ENCODE results near the gene NKAIN2.

The NKAIN2 gene

DNA sequence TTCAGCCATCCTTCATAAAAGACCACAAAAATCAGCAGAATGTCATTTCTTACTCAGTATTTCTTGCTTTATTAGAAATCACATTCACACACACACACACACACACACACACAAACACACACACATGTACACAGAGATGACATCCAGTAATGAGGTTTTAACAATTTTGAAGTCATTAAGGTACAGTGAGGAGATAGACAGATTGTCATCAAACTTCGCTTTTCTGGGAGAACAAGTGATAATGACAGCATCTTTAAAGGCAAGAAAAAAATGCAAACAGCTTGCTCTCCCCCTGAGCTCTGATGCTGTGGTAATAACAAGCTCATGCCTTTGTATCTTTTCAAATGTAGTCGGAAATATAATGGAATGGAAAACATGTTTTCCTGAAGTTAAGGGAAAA is 974.2 kb downstream of the NKAIN2 start:
- Histone ChIP-seq H3K9ac (ENCODE audit: low read depth in 1 of 2, low read length in 2 of 2) (no peak overlapping the region), H3K4me3 (ENCODE audit: low read depth in 1 of 2, low read length in 2 of 2) (no peak overlapping the region), H3K4me1 (ENCODE audit: control insufficient read depth in 1 of 2, insufficient read depth in 2 of 2, low read length in 2 of 2) (no peaks in the 10 kb centered on the region), H3K27me3 (ENCODE audit: control insufficient read depth in 1 of 2, insufficient read depth in 2 of 2, low read length in 2 of 2) (no peaks in the 10 kb centered on the region), H3K9me3 (ENCODE audit: control insufficient read depth in 1 of 2, low read length in 2 of 2) (no peaks in the 10 kb centered on the region), H3K36me3 (ENCODE audit: control insufficient read depth in 1 of 2, insufficient read depth in 2 of 2, low read length in 2 of 2) (no peaks in the 10 kb centered on the region), H3K27ac (ENCODE audit: low read depth, low read length) (no peak overlapping the region)

DNA sequence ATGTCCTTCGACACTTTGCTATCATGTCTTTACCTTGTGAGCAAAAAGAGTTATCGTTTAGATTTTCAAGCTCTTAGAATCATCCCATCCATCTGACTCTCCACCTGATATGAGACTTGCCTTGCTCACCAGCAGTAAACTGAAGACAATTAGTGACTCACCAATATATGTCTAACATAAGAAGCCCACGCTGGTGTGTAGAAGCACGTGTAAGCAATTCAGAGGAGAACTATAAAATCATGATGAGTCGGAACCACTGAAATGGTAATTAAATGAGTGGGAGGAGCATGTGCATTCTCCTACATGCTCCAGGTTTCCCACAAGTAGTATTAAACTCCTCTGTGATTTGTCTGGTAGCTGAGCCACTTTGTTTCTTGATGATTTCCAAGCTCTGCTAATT is 977.0 kb downstream of the NKAIN2 start:
- Histone ChIP-seq H3K4me1 (ENCODE audit: control insufficient read depth in 1 of 2, insufficient read depth in 2 of 2, low read length in 2 of 2) (no peaks in the 10 kb centered on the region), H3K9ac (ENCODE audit: low read depth in 1 of 2, low read length in 2 of 2) (no peak overlapping the region), H3K27ac (ENCODE audit: low read depth, low read length) (no peak overlapping the region), H3K27me3 (ENCODE audit: control insufficient read depth in 1 of 2, insufficient read depth in 2 of 2, low read length in 2 of 2) (no peaks in the 10 kb centered on the region), H3K36me3 (ENCODE audit: control insufficient read depth in 1 of 2, insufficient read depth in 2 of 2, low read length in 2 of 2) (no peaks in the 10 kb centered on the region), H3K4me3 (ENCODE audit: low read depth in 1 of 2, low read length in 2 of 2) (no peak overlapping the region), H3K9me3 (ENCODE audit: control insufficient read depth in 1 of 2, low read length in 2 of 2) (no peaks in the 10 kb centered on the region)

DNA sequence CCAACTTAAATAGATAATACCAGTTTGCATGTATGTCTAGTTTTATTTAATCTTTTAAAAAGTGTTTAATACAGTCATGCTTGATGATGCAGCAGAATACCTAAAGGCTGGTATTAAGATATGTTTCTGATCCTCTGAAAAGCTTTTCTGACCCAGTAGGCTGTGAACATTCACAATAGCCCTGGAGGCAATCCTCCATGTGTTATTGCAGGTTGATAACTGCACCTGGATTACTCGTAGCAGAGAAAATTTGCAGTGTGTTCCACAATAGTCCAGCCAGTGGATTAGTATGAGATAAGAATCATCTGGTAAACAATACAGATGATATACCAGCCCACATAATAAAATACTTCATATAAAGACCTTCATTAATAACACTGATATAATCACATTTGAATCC is 979.7 kb downstream of the NKAIN2 start:
- Histone ChIP-seq H3K27ac (ENCODE audit: low read depth, low read length) (no peak overlapping the region), H3K4me1 (ENCODE audit: control insufficient read depth in 1 of 2, insufficient read depth in 2 of 2, low read length in 2 of 2) (no peaks in the 10 kb centered on the region), H3K9ac (ENCODE audit: low read depth in 1 of 2, low read length in 2 of 2) (no peak overlapping the region), H3K36me3 (ENCODE audit: control insufficient read depth in 1 of 2, insufficient read depth in 2 of 2, low read length in 2 of 2) (no peaks in the 10 kb centered on the region), H3K9me3 (ENCODE audit: control insufficient read depth in 1 of 2, low read length in 2 of 2) (no peaks in the 10 kb centered on the region), H3K27me3 (ENCODE audit: control insufficient read depth in 1 of 2, insufficient read depth in 2 of 2, low read length in 2 of 2) (no peaks in the 10 kb centered on the region), H3K4me3 (ENCODE audit: low read depth in 1 of 2, low read length in 2 of 2) (no peak overlapping the region)

DNA sequence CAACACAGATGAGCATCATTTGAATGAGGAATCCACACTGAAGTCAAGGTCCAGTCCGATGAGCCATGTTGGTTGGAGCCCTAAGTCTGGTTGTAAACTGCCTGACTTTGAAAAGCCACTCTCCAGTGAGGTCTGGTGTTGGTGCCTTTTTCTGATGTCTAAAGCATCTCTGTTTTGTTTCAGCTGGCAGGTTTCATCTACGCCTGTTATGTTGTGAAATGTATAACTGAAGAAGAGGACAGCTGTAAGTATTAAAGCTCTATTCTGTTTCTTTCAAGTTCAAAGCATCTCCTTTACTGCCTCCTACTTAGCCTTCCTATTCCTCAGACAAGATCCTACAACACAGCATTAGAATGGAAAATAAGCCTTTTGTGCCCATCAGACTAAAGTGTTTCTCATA is 987.5 kb downstream of the NKAIN2 start:
- no peak overlapping the region for H3K27ac ChIP-seq (ENCODE audit: low read depth, low read length)
- H3K9ac ChIP-seq (ENCODE audit: low read depth in 1 of 2, low read length in 2 of 2), result no peak overlapping the region
- no peaks in the 10 kb centered on the region for H3K27me3 ChIP-seq (ENCODE audit: control insufficient read depth in 1 of 2, insufficient read depth in 2 of 2, low read length in 2 of 2)
- H3K9me3 ChIP-seq (ENCODE audit: control insufficient read depth in 1 of 2, low read length in 2 of 2), result no peaks in the 10 kb centered on the region
- no peaks in the 10 kb centered on the region for H3K36me3 ChIP-seq (ENCODE audit: control insufficient read depth in 1 of 2, insufficient read depth in 2 of 2, low read length in 2 of 2)
- no peak overlapping the region for H3K4me3 ChIP-seq (ENCODE audit: low read depth in 1 of 2, low read length in 2 of 2)
- no peaks in the 10 kb centered on the region for H3K4me1 ChIP-seq (ENCODE audit: control insufficient read depth in 1 of 2, insufficient read depth in 2 of 2, low read length in 2 of 2)

DNA sequence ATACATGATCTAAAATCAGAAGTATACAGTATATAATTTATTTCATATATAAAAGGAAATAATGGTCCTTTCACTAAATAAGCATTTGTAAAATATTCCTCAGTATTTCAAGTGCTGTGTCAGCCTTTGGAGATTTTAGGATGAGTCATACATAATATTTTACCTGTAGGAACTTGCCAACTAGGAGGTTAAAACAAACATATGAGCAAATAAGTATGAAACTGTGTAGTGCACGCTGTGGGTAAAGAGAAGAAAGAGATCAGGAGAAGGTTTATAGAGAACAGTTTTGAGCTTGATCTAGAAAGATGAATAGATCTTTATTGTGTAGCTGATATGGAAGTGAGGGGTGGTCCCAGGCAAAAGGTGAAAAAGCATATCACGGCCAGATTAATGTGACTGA is 988.7 kb downstream of the NKAIN2 start:
- Histone ChIP-seq H3K4me1 (ENCODE audit: control insufficient read depth in 1 of 2, insufficient read depth in 2 of 2, low read length in 2 of 2) (no peaks in the 10 kb centered on the region), H3K9ac (ENCODE audit: low read depth in 1 of 2, low read length in 2 of 2) (no peak overlapping the region), H3K9me3 (ENCODE audit: control insufficient read depth in 1 of 2, low read length in 2 of 2) (no peaks in the 10 kb centered on the region), H3K4me3 (ENCODE audit: low read depth in 1 of 2, low read length in 2 of 2) (no peak overlapping the region), H3K27ac (ENCODE audit: low read depth, low read length) (no peak overlapping the region), H3K27me3 (ENCODE audit: control insufficient read depth in 1 of 2, insufficient read depth in 2 of 2, low read length in 2 of 2) (no peaks in the 10 kb centered on the region), H3K36me3 (ENCODE audit: control insufficient read depth in 1 of 2, insufficient read depth in 2 of 2, low read length in 2 of 2) (no peaks in the 10 kb centered on the region)

DNA sequence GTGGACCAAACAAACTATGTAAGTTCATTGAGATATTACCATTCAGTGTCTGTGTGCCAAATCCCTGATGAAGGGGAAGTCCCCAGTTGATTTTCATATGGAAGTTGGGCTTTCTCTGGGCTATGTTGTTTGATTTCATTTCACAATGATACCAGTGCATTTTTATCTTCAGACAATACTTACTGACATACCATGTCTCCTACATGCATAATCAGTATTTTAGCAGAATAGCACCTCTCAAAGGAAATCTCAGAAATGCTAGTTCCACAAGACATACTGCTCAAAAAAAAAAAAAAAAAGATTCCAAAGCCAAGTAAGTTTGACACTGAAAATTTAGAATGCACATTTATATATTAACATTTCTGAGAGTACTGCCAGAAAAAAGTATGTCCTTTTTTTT is 989.7 kb downstream of the NKAIN2 start:
- no peak overlapping the region for H3K4me3 ChIP-seq (ENCODE audit: low read depth in 1 of 2, low read length in 2 of 2)
- H3K9ac ChIP-seq (ENCODE audit: low read depth in 1 of 2, low read length in 2 of 2), result no peak overlapping the region
- no peaks in the 10 kb centered on the region for H3K4me1 ChIP-seq (ENCODE audit: control insufficient read depth in 1 of 2, insufficient read depth in 2 of 2, low read length in 2 of 2)
- no peak overlapping the region for H3K27ac ChIP-seq (ENCODE audit: low read depth, low read length)
- H3K27me3 ChIP-seq (ENCODE audit: control insufficient read depth in 1 of 2, insufficient read depth in 2 of 2, low read length in 2 of 2), result no peaks in the 10 kb centered on the region
- H3K9me3 ChIP-seq (ENCODE audit: control insufficient read depth in 1 of 2, low read length in 2 of 2), result no peaks in the 10 kb centered on the region
- no peaks in the 10 kb centered on the region for H3K36me3 ChIP-seq (ENCODE audit: control insufficient read depth in 1 of 2, insufficient read depth in 2 of 2, low read length in 2 of 2)

DNA sequence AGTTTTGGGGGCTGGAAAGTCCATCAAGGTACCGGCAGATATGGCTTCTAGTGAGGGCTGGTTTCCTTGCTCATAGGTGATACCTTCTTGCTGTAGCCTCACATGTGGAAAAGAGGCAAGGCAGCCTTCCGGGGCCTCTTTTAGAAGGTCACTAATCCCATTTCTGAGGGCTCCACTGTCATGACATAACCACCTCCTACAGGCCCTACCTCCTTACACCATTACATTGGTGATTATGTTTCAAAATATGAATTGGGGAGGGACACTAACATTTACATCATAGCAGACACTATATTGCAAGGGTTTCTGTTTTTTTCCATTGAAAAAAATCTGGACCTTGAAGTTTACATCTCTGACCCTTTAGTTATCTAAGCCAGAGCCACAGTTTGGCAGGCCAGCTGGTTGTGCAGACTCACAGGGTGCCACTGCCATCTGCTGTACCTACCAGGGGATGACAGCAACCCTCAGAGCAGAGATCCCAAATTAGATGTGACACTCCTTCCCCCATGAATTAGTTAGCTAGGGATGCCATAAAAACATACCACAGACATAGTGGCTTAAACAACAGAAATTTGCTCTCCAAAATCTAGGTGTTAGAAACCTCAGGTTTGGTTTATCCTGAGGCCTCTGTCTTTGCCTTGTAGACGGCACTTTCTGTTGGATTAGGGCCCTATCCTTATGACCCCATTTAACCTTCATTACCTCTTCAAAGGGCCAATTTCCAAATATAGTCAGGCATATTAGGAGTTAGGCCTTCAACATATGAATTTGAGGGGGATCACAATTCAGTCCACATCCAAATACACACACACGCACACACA is 992.2 kb downstream of the NKAIN2 start:
- Histone ChIP-seq H3K9me3 (ENCODE audit: control insufficient read depth in 1 of 2, low read length in 2 of 2) (no peaks in the 10 kb centered on the region), H3K9ac (ENCODE audit: low read depth in 1 of 2, low read length in 2 of 2) (no peak overlapping the region), H3K36me3 (ENCODE audit: control insufficient read depth in 1 of 2, insufficient read depth in 2 of 2, low read length in 2 of 2) (no peaks in the 10 kb centered on the region), H3K27me3 (ENCODE audit: control insufficient read depth in 1 of 2, insufficient read depth in 2 of 2, low read length in 2 of 2) (no peaks in the 10 kb centered on the region), H3K27ac (ENCODE audit: low read depth, low read length) (no peak overlapping the region), H3K4me1 (ENCODE audit: control insufficient read depth in 1 of 2, insufficient read depth in 2 of 2, low read length in 2 of 2) (no peaks in the 10 kb centered on the region), H3K4me3 (ENCODE audit: low read depth in 1 of 2, low read length in 2 of 2) (no peak overlapping the region)

DNA sequence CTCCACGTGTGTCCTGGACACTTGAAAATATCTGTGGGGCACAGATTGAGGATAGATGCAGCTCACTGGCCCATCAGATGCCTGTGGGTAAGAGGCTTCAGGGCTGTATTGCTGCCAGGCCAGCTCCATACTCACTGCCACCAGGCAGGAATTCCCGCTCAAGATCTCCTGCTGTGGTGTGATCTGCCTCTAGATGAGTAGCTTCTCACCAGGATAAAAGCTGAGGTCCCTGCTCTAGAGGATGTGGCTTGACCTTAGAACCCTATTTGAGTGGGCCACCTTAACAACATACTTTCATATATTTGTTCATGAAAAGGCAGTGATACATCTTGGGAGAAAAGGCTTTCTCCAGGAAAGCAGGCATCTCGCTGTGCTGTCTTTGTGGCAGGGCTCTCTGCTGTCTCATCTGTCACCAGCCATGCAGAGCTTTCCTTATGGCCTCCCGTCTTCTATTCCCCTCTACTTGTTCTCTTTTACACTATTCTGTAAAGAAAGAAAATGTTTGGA is 992.9 kb downstream of the NKAIN2 start:
- Histone ChIP-seq H3K4me3 (ENCODE audit: low read depth in 1 of 2, low read length in 2 of 2) (no peak overlapping the region), H3K9ac (ENCODE audit: low read depth in 1 of 2, low read length in 2 of 2) (no peak overlapping the region), H3K4me1 (ENCODE audit: control insufficient read depth in 1 of 2, insufficient read depth in 2 of 2, low read length in 2 of 2) (no peaks in the 10 kb centered on the region), H3K27me3 (ENCODE audit: control insufficient read depth in 1 of 2, insufficient read depth in 2 of 2, low read length in 2 of 2) (no peaks in the 10 kb centered on the region), H3K27ac (ENCODE audit: low read depth, low read length) (no peak overlapping the region), H3K36me3 (ENCODE audit: control insufficient read depth in 1 of 2, insufficient read depth in 2 of 2, low read length in 2 of 2) (no peaks in the 10 kb centered on the region), H3K9me3 (ENCODE audit: control insufficient read depth in 1 of 2, low read length in 2 of 2) (no peaks in the 10 kb centered on the region)

DNA sequence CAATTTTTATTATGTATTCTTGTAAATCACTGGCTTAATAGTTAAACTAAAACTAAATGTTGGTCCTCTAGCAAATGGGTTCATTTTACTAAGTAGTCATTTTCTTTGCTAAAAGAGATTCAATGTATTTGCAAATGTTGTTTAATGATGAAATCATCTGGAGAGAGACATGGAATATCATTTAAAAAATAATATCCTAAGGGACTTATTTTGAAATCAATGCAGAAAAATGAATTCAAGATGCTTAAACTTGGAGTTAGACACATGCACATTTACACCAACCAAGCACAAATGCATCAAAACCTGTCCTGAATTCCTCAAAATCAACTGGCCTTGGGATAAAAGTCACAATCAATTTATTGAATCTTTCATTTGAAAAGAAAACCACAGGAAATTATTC is 993.6 kb downstream of the NKAIN2 start:
- Histone ChIP-seq H3K27me3 (ENCODE audit: control insufficient read depth in 1 of 2, insufficient read depth in 2 of 2, low read length in 2 of 2) (no peaks in the 10 kb centered on the region), H3K4me3 (ENCODE audit: low read depth in 1 of 2, low read length in 2 of 2) (no peak overlapping the region), H3K36me3 (ENCODE audit: control insufficient read depth in 1 of 2, insufficient read depth in 2 of 2, low read length in 2 of 2) (no peaks in the 10 kb centered on the region), H3K27ac (ENCODE audit: low read depth, low read length) (no peak overlapping the region), H3K9me3 (ENCODE audit: control insufficient read depth in 1 of 2, low read length in 2 of 2) (no peaks in the 10 kb centered on the region), H3K4me1 (ENCODE audit: control insufficient read depth in 1 of 2, insufficient read depth in 2 of 2, low read length in 2 of 2) (no peaks in the 10 kb centered on the region), H3K9ac (ENCODE audit: low read depth in 1 of 2, low read length in 2 of 2) (no peak overlapping the region)

DNA sequence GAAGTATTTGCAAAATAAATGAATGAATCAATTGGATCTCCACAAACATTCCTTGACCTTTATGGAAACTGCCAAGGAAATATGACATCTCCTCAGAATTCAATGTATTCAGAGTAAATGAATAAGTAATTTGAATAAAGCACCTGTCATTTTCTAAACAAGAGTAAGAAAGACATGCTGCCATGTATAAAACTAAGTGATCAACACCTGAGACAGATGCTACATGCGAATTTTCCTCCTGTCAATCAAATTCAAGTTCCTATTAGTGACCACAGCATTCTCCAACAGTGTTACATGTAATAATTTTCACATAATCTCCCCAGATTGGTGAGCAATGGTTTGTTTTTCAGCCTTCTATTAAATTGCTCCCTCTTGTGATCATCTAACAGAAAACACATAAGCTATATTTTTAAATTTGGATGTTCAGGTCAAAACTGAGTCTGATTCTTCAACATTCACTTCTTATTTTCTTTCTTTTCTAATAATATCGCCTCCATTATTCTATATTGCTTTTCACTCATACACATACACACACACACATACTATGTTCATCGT is 995.4 kb downstream of the NKAIN2 start:
- no peak overlapping the region for H3K4me3 ChIP-seq (ENCODE audit: low read depth in 1 of 2, low read length in 2 of 2)
- H3K4me1 ChIP-seq (ENCODE audit: control insufficient read depth in 1 of 2, insufficient read depth in 2 of 2, low read length in 2 of 2), result no peaks in the 10 kb centered on the region
- no peak overlapping the region for H3K9ac ChIP-seq (ENCODE audit: low read depth in 1 of 2, low read length in 2 of 2)
- H3K27ac ChIP-seq (ENCODE audit: low read depth, low read length), result no peak overlapping the region
- H3K9me3 ChIP-seq (ENCODE audit: control insufficient read depth in 1 of 2, low read length in 2 of 2), result no peaks in the 10 kb centered on the region
- no peaks in the 10 kb centered on the region for H3K36me3 ChIP-seq (ENCODE audit: control insufficient read depth in 1 of 2, insufficient read depth in 2 of 2, low read length in 2 of 2)
- H3K27me3 ChIP-seq (ENCODE audit: control insufficient read depth in 1 of 2, insufficient read depth in 2 of 2, low read length in 2 of 2), result no peaks in the 10 kb centered on the region
